H9 (cell line): ENCODE data around the gene C15orf62. TPM values are rescaled to one million over a fixed set of nuclear protein-coding genes. Genes with fewer than 3 reads are reported as not detected.

ENCODE experiments used
- DNase-seq: peaks from one replicate; pipeline ENCODE4 v3.0.0-alpha.2; 2017
- H2AFZ ChIP-seq: one replicate; pipeline ENCODE4 v1.6.1; 2013; ENCODE audit warnings: mild to moderate bottlenecking, low read length, control low read depth, moderate library complexity
- H2AK5ac ChIP-seq: 2 replicates; pipeline ENCODE4 v1.6.1; 2013; ENCODE audit warnings: low read length, control low read depth, mixed read lengths; ENCODE audit not compliant: insufficient read length
- H2BK120ac ChIP-seq: one replicate; pipeline ENCODE4 v1.6.1; 2013; ENCODE audit warnings: low read depth, mild to moderate bottlenecking, low read length, control low read depth, inconsistent platforms; ENCODE audit not compliant: poor library complexity, severe bottlenecking
- H2BK12ac ChIP-seq: 2 replicates; pipeline ENCODE4 v1.6.1; 2013; ENCODE audit warnings: low read length, control low read depth, mixed read lengths, low read depth; ENCODE audit not compliant: insufficient read length
- H2BK15ac ChIP-seq: 2 replicates; pipeline ENCODE4 v1.6.1; 2013; ENCODE audit warnings: low read depth, low read length, control low read depth
- H2BK20ac ChIP-seq: one replicate; pipeline ENCODE4 v1.6.1; 2013; ENCODE audit warnings: low read depth, mild to moderate bottlenecking, low read length, control low read depth, inconsistent platforms; ENCODE audit not compliant: poor library complexity, severe bottlenecking
- H2BK5ac ChIP-seq: 2 replicates; pipeline ENCODE4 v1.6.1; 2013; ENCODE audit warnings: low read length, control low read depth, mixed read lengths; ENCODE audit not compliant: insufficient read length
- H3K14ac ChIP-seq: 2 replicates; pipeline ENCODE4 v1.6.1; 2013; ENCODE audit warnings: low read length, control low read depth; ENCODE audit not compliant: insufficient read depth
- H3K18ac ChIP-seq: 2 replicates; pipeline ENCODE4 v1.6.1; 2013; ENCODE audit warnings: low read depth, mild to moderate bottlenecking, mixed read lengths, low read length, control low read depth; ENCODE audit not compliant: insufficient read length
- H3K23ac ChIP-seq: 2 replicates; pipeline ENCODE4 v1.6.1; 2013; ENCODE audit warnings: low read length, control low read depth, mixed read lengths, low read depth; ENCODE audit not compliant: insufficient read length
- H3K23me2 ChIP-seq: 2 replicates; pipeline ENCODE4 v1.6.1; 2013; ENCODE audit warnings: low read depth, mild to moderate bottlenecking, mixed read lengths, low read length, control low read depth; ENCODE audit not compliant: insufficient read length, poor library complexity, severe bottlenecking
- H3K27ac ChIP-seq: 2 replicates; pipeline ENCODE4 v1.5.1; 2013; ENCODE audit warnings: low read length, control low read depth, mixed read lengths, low read depth; ENCODE audit not compliant: insufficient read length
- H3K27me3 ChIP-seq: 2 replicates; pipeline ENCODE4 v1.6.1; 2013; ENCODE audit warnings: low read length, control low read depth, inconsistent platforms; ENCODE audit not compliant: insufficient read depth
- H3K4ac ChIP-seq: 2 replicates; pipeline ENCODE4 v1.6.1; 2013; ENCODE audit warnings: low read depth, mild to moderate bottlenecking, control low read depth, inconsistent platforms, low read length, moderate library complexity
- H3K4me1 ChIP-seq: 2 replicates; pipeline ENCODE4 v1.6.1; 2013; ENCODE audit warnings: low read length, control low read depth, inconsistent platforms; ENCODE audit not compliant: insufficient read depth
- H3K4me2 ChIP-seq: 2 replicates; pipeline ENCODE4 v1.6.1; 2013; ENCODE audit warnings: low read length, control low read depth, mixed read lengths; ENCODE audit not compliant: insufficient read length, insufficient read depth
- H3K56ac ChIP-seq: 2 replicates; pipeline ENCODE4 v1.6.1; 2013; ENCODE audit warnings: low read depth, mild to moderate bottlenecking, mixed read lengths, low read length, control low read depth; ENCODE audit not compliant: insufficient read length
- H3K79me1 ChIP-seq: 2 replicates; pipeline ENCODE4 v1.6.1; 2013; ENCODE audit warnings: low read depth, mild to moderate bottlenecking, moderate library complexity, low read length, control low read depth, inconsistent platforms; ENCODE audit not compliant: insufficient read depth, poor library complexity, severe bottlenecking
- H3K79me2 ChIP-seq: 2 replicates; pipeline ENCODE4 v1.6.1; 2013; ENCODE audit warnings: low read length, control low read depth, inconsistent platforms; ENCODE audit not compliant: insufficient read depth
- H3K9ac ChIP-seq: 2 replicates; pipeline ENCODE4 v1.6.1; 2013; ENCODE audit warnings: low read length, control low read depth, mixed read lengths; ENCODE audit not compliant: insufficient read length; ENCODE audit errors: extremely low read depth
- H3K9me3 ChIP-seq: one replicate; pipeline ENCODE4 v1.6.1; 2013; ENCODE audit warnings: low read depth, low read length, inconsistent platforms; ENCODE audit not compliant: control insufficient read depth
- H3T11ph ChIP-seq: one replicate; pipeline ENCODE4 v1.6.1; 2013; ENCODE audit warnings: mild to moderate bottlenecking, low read length, control low read depth, inconsistent platforms
- H4K20me1 ChIP-seq: one replicate; pipeline ENCODE4 v1.6.1; 2013; ENCODE audit not compliant: control insufficient read depth, insufficient read length, insufficient read depth
- H4K5ac ChIP-seq: 2 replicates; pipeline ENCODE4 v1.6.1; 2013; ENCODE audit warnings: low read depth, mild to moderate bottlenecking, mixed read lengths, low read length, control low read depth; ENCODE audit not compliant: insufficient read length
- H4K8ac ChIP-seq: replicated peaks from 2 replicates; pipeline ENCODE4 v1.6.1; 2013; ENCODE audit warnings: low read length, control low read depth, mixed read lengths, low read depth; ENCODE audit not compliant: insufficient read length
- H4K91ac ChIP-seq: 2 replicates; pipeline ENCODE4 v1.6.1; 2013; ENCODE audit warnings: low read depth, mild to moderate bottlenecking, moderate library complexity, mixed read lengths, low read length, control low read depth; ENCODE audit not compliant: insufficient read length
- H3K27ac Mint-ChIP-seq, 3 experiments: 2 replicates in 2 of 3; 3 replicates in 1 of 3; pipeline ENCODE4 v1.8.0; 2020 to 2021; ENCODE audit warnings: mixed read lengths in 3 of 3, mild to moderate bottlenecking in 1 of 3, moderate library complexity in 1 of 3
- H3K27me3 Mint-ChIP-seq: 2 replicates; pipeline ENCODE4 v1.8.0; 2021; ENCODE audit warnings: low read depth, mild to moderate bottlenecking, moderate library complexity, mixed read lengths
- H3K36me3 Mint-ChIP-seq, 3 experiments: 2 replicates in 2 of 3; 3 replicates in 1 of 3; pipeline ENCODE4 v1.8.0; 2020 to 2021; ENCODE audit warnings: low read depth in 3 of 3, mixed read lengths in 3 of 3; ENCODE audit not compliant: insufficient read depth in 1 of 3
- H3K4me1 Mint-ChIP-seq, 2 experiments: 2 replicates each; pipeline ENCODE4 v1.8.0; 2020; ENCODE audit warnings: mixed read lengths in 2 of 2
- H3K4me3 Mint-ChIP-seq, 2 experiments: 2 replicates in 1 of 2; 3 replicates in 1 of 2; pipeline ENCODE4 v1.8.0; 2020 to 2021; ENCODE audit warnings: mild to moderate bottlenecking in 2 of 2, mixed read lengths in 2 of 2, moderate library complexity in 1 of 2
- H3K9me3 Mint-ChIP-seq, 2 experiments: 2 replicates in 1 of 2; 3 replicates in 1 of 2; pipeline ENCODE4 v1.8.0; 2020; ENCODE audit warnings: mild to moderate bottlenecking in 2 of 2, mixed read lengths in 2 of 2, moderate library complexity in 1 of 2
- WGBS: extraction: QIAGEN DNeasy Blood & Tissue Kit; methylation state at CpG from one replicate; pipeline ENCODE4 v1.1.7; 2013; ENCODE audit warnings: missing lambda C conversion rate, low lambda C conversion rate, mixed read lengths; ENCODE audit not compliant: insufficient read length; ENCODE audit errors: extremely low coverage; 5-methylcytosine and 5-hydroxymethylcytosine counted together
- total RNA-seq: library from RNA; stranded (reverse); gene quantifications from 2 replicates; pipeline ENCODE4 v1.2.1, GENCODE V29; 2021
- TF ChIP-seq, protein P1 (sequence below): fragments of 200-600 bp; sonication (generic); conservative IDR thresholded peaks from 3 replicates; pipeline ENCODE4 v1.8.0; 2021; ENCODE audit warnings: antibody characterized with exemption, mild to moderate bottlenecking

The C15orf62 gene
- total RNA-seq, 1 experiment from 2014 or later: 0.70 TPM

GRCh38 chr15:40776537-40777141 lies 6.9 kb downstream of the C15orf62 start:
- no peaks in the 10 kb centered on the region for H3K4me1 ChIP-seq
- H3K18ac ChIP-seq: no peak overlapping the region
- no peak overlapping the region for H3K23ac ChIP-seq
- H2BK12ac ChIP-seq: no peak overlapping the region
- H2BK15ac ChIP-seq: no peak overlapping the region
- no peak overlapping the region for H3K14ac ChIP-seq
- H2AK5ac ChIP-seq: no peak overlapping the region
- Mint-ChIP-seq H3K36me3 (peaks cover 11 to 60% (median 42%) of the 10 kb centered on the region in 3 experiments; a peak in 6 of 7 replicates), H3K27ac (peak overlapping the region in 1 of 3 experiments; percentile 92; a peak in 2 of 7 replicates), H3K9me3 (no peaks in the 10 kb centered on the region), H3K27me3 (no peaks in the 10 kb centered on the region), H3K4me3 (no peak overlapping the region), H3K4me1 (no peaks in the 10 kb centered on the region)
- H2BK5ac ChIP-seq: no peak overlapping the region
- no peak for DNase-seq
- no peak overlapping the region for H2AFZ ChIP-seq
- WGBS: no CpG with 5 or more reads among the region's 11 CpGs
- no peak overlapping the region for H4K5ac ChIP-seq
- TF ChIP-seq, protein P1, sequence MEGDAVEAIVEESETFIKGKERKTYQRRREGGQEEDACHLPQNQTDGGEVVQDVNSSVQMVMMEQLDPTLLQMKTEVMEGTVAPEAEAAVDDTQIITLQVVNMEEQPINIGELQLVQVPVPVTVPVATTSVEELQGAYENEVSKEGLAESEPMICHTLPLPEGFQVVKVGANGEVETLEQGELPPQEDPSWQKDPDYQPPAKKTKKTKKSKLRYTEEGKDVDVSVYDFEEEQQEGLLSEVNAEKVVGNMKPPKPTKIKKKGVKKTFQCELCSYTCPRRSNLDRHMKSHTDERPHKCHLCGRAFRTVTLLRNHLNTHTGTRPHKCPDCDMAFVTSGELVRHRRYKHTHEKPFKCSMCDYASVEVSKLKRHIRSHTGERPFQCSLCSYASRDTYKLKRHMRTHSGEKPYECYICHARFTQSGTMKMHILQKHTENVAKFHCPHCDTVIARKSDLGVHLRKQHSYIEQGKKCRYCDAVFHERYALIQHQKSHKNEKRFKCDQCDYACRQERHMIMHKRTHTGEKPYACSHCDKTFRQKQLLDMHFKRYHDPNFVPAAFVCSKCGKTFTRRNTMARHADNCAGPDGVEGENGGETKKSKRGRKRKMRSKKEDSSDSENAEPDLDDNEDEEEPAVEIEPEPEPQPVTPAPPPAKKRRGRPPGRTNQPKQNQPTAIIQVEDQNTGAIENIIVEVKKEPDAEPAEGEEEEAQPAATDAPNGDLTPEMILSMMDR: no peak
- H3K79me2 ChIP-seq: no peaks in the 10 kb centered on the region
- H3T11ph ChIP-seq: no peak overlapping the region
- no peaks in the 10 kb centered on the region for H3K27me3 ChIP-seq
- no peaks in the 10 kb centered on the region for H3K23me2 ChIP-seq
- no peaks in the 10 kb centered on the region for H3K79me1 ChIP-seq
- H4K8ac ChIP-seq: no peak overlapping the region
- H3K4ac ChIP-seq: no peak overlapping the region
- H2BK20ac ChIP-seq: no peak overlapping the region
- H2BK120ac ChIP-seq: no peak overlapping the region
- H3K56ac ChIP-seq: no peak overlapping the region
- H4K91ac ChIP-seq: no peak overlapping the region
- H3K9ac ChIP-seq: no peak overlapping the region
- no peaks in the 10 kb centered on the region for H4K20me1 ChIP-seq
- H3K4me2 ChIP-seq: no peak overlapping the region
- H3K9me3 ChIP-seq: no peaks in the 10 kb centered on the region
- no peak overlapping the region for H3K27ac ChIP-seq
